GM12878 (cell line): ENCODE results near the gene CHTOP. TPM values are rescaled to one million over a fixed set of nuclear protein-coding genes. Genes with fewer than 3 reads are reported as not detected.

Source experiments
- CBX5 ChIP-seq: sonication (generic); IDR thresholded peaks from 2 replicates; pipeline ENCODE4 v1.6.1; 2016; ENCODE audit warnings: low read depth, moderate library complexity, mild to moderate bottlenecking, inconsistent platforms
- CHD2 ChIP-seq: IDR thresholded peaks from 2 replicates; pipeline ENCODE4 v1.6.1; 2011; ENCODE audit warnings: low read depth, low read length, improper control_type of control experiment, borderline replicate concordance
- FOXK2 ChIP-seq: fragments of 450-650 bp; IDR thresholded peaks from 2 replicates; pipeline ENCODE4 v1.6.1; 2017; ENCODE audit warnings: mild to moderate bottlenecking, moderate library complexity
- HDGF ChIP-seq: fragments of 450-650 bp; IDR thresholded peaks from 2 replicates; pipeline ENCODE4 v1.6.1; 2016; ENCODE audit warnings: antibody characterized with exemption
- NBN ChIP-seq: fragments of 450-650 bp; IDR thresholded peaks from 2 replicates; pipeline ENCODE4 v1.6.1; 2016
- NR2F1 ChIP-seq: fragments of 450-650 bp; conservative IDR thresholded peaks from 2 replicates; pipeline ENCODE4 v1.6.1; 2017; ENCODE audit warnings: mild to moderate bottlenecking
- POLR2A ChIP-seq: IDR thresholded peaks from 2 replicates; pipeline ENCODE4 v1.6.1; 2011; ENCODE audit warnings: low read depth, mild to moderate bottlenecking, low read length
- RAD21 ChIP-seq: IDR thresholded peaks from 2 replicates; pipeline ENCODE4 v1.6.1; 2011; ENCODE audit warnings: mild to moderate bottlenecking, low read depth, low read length, moderate library complexity; ENCODE audit not compliant: insufficient read depth
- RB1 ChIP-seq: fragments of 450-650 bp; formaldehyde crosslinking; IDR thresholded peaks from 2 replicates; pipeline ENCODE4 v1.6.1; 2017; ENCODE audit warnings: mild to moderate bottlenecking, borderline replicate concordance
- REST ChIP-seq: IDR thresholded peaks from 2 replicates; pipeline ENCODE4 v1.6.1; 2012; ENCODE audit warnings: mild to moderate bottlenecking, low read depth, low read length
- TCF3 ChIP-seq: IDR thresholded peaks from 2 replicates; pipeline ENCODE4 v1.6.1; 2012; ENCODE audit warnings: low read depth, mild to moderate bottlenecking, low read length, borderline replicate concordance; ENCODE audit not compliant: insufficient read depth
- polyA plus RNA-seq, 11 experiments: library from polyadenylated mRNA; depleted of rRNA in 4 of 11; unstranded in 6 of 11; stranded (reverse) in 5 of 11; fragments of >200 nt; fragmentation: Nextera tagmentation in 4 of 11; fragmentation: Illumina TruSeq in 1 of 11; extraction: Ambion mirVana in 4 of 11; extraction: Trizol in 1 of 11; gene quantifications; 1 replicate in 1 of 11; 2 replicates in 10 of 11; pipeline versions ENCODE4 v1.2.1 to v1.2.3, GENCODE V29; 2011 to 2016; ENCODE audit warnings: inconsistent platforms in 2 of 11, missing spikeins in 2 of 11, low read depth in 1 of 11
- total RNA-seq, 4 experiments: library from RNA; depleted of rRNA in 3 of 4; stranded (reverse); fragments of >200 nt in 3 of 4; fragmentation: Illumina TruSeq in 1 of 4; extraction: Trizol in 1 of 4; gene quantifications; 2 replicates each; pipeline versions ENCODE4 v1.2.1 to v1.2.3, GENCODE V29; 2013 to 2021
- TF ChIP-seq, protein P1 (sequence below): IDR thresholded peaks from 2 replicates; pipeline ENCODE4 v1.6.1; 2012; ENCODE audit warnings: low read depth, low read length, improper control_type of control experiment
- TF ChIP-seq, protein P2 (sequence below): fragments of 450-650 bp; IDR thresholded peaks from 2 replicates; pipeline ENCODE4 v1.6.1; 2018; ENCODE audit warnings: borderline replicate concordance, mild to moderate bottlenecking; ENCODE audit not compliant: partially characterized antibody

Gene CHTOP
- total and polyA plus RNA-seq, 10 of the 15 experiments (the other 5 are each of a cell fraction or from before 2014, with no cell fraction given), result 8.4 to 93.8 (median 52.3) TPM

GRCh38 chr1:153633754-153634665 is at the start of gene CHTOP (continued):
- peak; percentile 80 for TF ChIP-seq TCF3
- TF ChIP-seq CHD2, result peak; percentile 54; the same call in 1 of the 2 replicates
- peak; percentile 72 for TF ChIP-seq HDGF
- peak; percentile 98 for TF ChIP-seq NBN
- TF ChIP-seq REST, result 0 out of 2 replicates have a peak, but pooled peaks have one; percentile 5
- 0 out of 2 replicates have a peak, but pooled peaks have one; percentile 38 for TF ChIP-seq NR2F1
- peak; percentile 98 for TF ChIP-seq POLR2A
- peak; percentile 84; the same call in 1 of the 2 replicates for TF ChIP-seq RB1
- TF ChIP-seq, protein P1, sequence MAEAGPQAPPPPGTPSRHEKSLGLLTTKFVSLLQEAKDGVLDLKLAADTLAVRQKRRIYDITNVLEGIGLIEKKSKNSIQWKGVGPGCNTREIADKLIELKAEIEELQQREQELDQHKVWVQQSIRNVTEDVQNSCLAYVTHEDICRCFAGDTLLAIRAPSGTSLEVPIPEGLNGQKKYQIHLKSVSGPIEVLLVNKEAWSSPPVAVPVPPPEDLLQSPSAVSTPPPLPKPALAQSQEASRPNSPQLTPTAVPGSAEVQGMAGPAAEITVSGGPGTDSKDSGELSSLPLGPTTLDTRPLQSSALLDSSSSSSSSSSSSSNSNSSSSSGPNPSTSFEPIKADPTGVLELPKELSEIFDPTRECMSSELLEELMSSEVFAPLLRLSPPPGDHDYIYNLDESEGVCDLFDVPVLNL, result peak; percentile 82
- TF ChIP-seq FOXK2, result peak; percentile 76
- TF ChIP-seq RAD21, result no peak
- TF ChIP-seq CBX5, result peak; percentile 84; the same call in 1 of the 2 replicates
- TF ChIP-seq, protein P2, sequence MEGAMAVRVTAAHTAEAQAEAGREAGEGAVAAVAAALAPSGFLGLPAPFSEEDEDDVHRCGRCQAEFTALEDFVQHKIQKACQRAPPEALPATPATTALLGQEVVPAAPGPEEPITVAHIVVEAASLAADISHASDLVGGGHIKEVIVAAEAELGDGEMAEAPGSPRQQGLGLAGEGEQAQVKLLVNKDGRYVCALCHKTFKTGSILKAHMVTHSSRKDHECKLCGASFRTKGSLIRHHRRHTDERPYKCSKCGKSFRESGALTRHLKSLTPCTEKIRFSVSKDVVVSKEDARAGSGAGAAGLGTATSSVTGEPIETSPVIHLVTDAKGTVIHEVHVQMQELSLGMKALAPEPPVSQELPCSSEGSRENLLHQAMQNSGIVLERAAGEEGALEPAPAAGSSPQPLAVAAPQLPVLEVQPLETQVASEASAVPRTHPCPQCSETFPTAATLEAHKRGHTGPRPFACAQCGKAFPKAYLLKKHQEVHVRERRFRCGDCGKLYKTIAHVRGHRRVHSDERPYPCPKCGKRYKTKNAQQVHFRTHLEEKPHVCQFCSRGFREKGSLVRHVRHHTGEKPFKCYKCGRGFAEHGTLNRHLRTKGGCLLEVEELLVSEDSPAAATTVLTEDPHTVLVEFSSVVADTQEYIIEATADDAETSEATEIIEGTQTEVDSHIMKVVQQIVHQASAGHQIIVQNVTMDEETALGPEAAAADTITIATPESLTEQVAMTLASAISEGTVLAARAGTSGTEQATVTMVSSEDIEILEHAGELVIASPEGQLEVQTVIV, result no peak
